ENCODE data around the gene HMGN4.

GRCh38 chr6:26520850-26521599 lies 17.1 kb upstream of the HMGN4 start:
- TF ChIP-seq CTCF (IDR thresholded peaks at IDR 0.05) (no peak), EZH2 (IDR thresholded peaks at IDR 0.05) (no peak), EZH2phosphoT487 (IDR thresholded peaks at IDR 0.05) (no peak)

All from neural progenitor cell (in vitro differentiated cells).